Measurements from ENCODE around the gene IFT88.

IFT88 gene

DNA sequence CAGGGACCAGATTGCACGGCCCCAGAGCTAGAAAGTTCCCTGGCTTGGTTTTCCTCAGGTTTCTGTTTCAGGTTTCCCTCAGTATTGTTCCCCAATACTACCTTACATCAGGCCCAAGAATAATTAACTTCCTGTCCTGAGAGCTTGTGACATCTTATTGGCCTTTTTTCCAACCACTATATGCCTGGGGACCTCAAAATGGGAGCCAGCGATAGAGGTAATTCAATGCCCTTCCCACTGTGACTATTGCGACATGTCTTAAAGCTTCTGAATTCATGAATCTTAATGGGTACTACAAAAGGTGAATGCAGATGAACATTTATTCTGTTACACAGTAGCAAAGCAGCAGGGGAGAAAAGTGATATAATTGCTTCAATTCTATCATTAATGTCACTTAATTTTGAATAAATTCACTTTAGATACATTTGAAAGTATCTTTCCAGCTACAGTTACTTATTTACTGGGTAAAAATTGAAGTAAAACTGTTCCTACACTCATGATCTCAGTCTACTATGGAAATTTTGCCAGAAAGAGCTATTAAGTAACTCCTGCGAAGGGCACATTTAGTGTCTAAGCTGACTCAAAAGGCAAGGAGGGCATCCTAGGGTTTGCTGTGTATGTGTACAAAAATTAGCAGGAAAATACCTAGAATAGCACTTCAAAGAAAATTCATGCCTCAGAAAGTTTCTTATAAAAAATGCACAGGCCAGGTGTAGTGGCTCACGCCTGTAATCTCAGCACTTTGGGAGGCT lies 45.4 kb upstream of the IFT88 start:
- no peak for TF ChIP-seq TAF1 (IDR thresholded peaks at IDR 0.05; ENCODE audit: low read depth)
- no peak for TF ChIP-seq EP300 (IDR thresholded peaks at IDR 0.05; ENCODE audit: borderline replicate concordance)
- no peak for TF ChIP-seq NFIC (IDR thresholded peaks at IDR 0.05)
- TF ChIP-seq FOXM1 (IDR thresholded peaks at IDR 0.05; ENCODE audit: borderline replicate concordance, low read depth) = no peak
- 0 out of 2 replicates have a peak, but pooled peaks have one; percentile 52 for TF ChIP-seq CEBPB (IDR thresholded peaks at IDR 0.05)
- no peak for TF ChIP-seq TEAD4 (IDR thresholded peaks at IDR 0.05)
- TF ChIP-seq, protein P1, sequence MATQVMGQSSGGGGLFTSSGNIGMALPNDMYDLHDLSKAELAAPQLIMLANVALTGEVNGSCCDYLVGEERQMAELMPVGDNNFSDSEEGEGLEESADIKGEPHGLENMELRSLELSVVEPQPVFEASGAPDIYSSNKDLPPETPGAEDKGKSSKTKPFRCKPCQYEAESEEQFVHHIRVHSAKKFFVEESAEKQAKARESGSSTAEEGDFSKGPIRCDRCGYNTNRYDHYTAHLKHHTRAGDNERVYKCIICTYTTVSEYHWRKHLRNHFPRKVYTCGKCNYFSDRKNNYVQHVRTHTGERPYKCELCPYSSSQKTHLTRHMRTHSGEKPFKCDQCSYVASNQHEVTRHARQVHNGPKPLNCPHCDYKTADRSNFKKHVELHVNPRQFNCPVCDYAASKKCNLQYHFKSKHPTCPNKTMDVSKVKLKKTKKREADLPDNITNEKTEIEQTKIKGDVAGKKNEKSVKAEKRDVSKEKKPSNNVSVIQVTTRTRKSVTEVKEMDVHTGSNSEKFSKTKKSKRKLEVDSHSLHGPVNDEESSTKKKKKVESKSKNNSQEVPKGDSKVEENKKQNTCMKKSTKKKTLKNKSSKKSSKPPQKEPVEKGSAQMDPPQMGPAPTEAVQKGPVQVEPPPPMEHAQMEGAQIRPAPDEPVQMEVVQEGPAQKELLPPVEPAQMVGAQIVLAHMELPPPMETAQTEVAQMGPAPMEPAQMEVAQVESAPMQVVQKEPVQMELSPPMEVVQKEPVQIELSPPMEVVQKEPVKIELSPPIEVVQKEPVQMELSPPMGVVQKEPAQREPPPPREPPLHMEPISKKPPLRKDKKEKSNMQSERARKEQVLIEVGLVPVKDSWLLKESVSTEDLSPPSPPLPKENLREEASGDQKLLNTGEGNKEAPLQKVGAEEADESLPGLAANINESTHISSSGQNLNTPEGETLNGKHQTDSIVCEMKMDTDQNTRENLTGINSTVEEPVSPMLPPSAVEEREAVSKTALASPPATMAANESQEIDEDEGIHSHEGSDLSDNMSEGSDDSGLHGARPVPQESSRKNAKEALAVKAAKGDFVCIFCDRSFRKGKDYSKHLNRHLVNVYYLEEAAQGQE (IDR thresholded peaks at IDR 0.05; ENCODE audit: low read depth) = no peak
- TF ChIP-seq RAD21 (IDR thresholded peaks at IDR 0.05; ENCODE audit: low read depth) = no peak
- TF ChIP-seq ZBTB7A (IDR thresholded peaks at IDR 0.05; ENCODE audit: low read depth) = no peak

DNA sequence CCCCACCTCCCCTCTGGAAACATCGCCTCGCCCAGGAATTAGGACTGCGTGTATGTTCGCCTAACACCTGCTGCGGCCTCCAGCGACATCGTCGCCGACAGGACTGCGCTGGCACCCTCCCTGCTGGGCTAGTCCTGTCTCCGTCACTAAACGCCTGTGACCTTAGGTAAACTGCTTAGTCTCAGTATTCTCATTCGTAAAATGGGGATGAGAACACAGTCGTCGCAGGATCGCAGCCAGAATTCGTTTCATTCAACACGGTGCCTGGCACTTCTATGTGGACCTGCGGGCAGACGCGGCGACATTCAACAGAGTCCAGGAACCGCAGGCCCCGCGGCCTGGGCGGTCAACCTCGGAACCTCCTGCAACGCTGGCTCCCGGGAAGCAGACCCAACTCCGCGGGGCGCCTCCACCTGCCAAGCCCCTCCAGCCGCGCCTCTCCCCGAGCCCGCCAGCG lies 41.8 kb upstream of the IFT88 start:
- TF ChIP-seq, protein P1 (IDR thresholded peaks at IDR 0.05; ENCODE audit: low read depth) = no peak
- no peak for TF ChIP-seq EP300 (IDR thresholded peaks at IDR 0.05; ENCODE audit: borderline replicate concordance)
- no peak for TF ChIP-seq RAD21 (IDR thresholded peaks at IDR 0.05; ENCODE audit: low read depth)
- TF ChIP-seq TAF1 (IDR thresholded peaks at IDR 0.05; ENCODE audit: low read depth) = no peak; the same call in 1 of the 2 replicates
- no peak for TF ChIP-seq NFIC (IDR thresholded peaks at IDR 0.05)
- no peak for TF ChIP-seq EGR1 (IDR thresholded peaks at IDR 0.05)
- no peak for TF ChIP-seq TCF12 (IDR thresholded peaks at IDR 0.05; ENCODE audit: low read depth)
- no peak for TF ChIP-seq FOXM1 (IDR thresholded peaks at IDR 0.05; ENCODE audit: borderline replicate concordance, low read depth)
- TF ChIP-seq ZBTB7A (IDR thresholded peaks at IDR 0.05; ENCODE audit: low read depth) = no peak
- TF ChIP-seq CEBPB (IDR thresholded peaks at IDR 0.05) = no peak
- no peak for TF ChIP-seq CREB1 (IDR thresholded peaks at IDR 0.05; ENCODE audit: low read depth)
- TF ChIP-seq YY1 (IDR thresholded peaks at IDR 0.05; ENCODE audit: low read depth) = no peak
- TF ChIP-seq, protein P2, sequence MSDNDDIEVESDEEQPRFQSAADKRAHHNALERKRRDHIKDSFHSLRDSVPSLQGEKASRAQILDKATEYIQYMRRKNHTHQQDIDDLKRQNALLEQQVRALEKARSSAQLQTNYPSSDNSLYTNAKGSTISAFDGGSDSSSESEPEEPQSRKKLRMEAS (IDR thresholded peaks at IDR 0.05) = no peak

DNA sequence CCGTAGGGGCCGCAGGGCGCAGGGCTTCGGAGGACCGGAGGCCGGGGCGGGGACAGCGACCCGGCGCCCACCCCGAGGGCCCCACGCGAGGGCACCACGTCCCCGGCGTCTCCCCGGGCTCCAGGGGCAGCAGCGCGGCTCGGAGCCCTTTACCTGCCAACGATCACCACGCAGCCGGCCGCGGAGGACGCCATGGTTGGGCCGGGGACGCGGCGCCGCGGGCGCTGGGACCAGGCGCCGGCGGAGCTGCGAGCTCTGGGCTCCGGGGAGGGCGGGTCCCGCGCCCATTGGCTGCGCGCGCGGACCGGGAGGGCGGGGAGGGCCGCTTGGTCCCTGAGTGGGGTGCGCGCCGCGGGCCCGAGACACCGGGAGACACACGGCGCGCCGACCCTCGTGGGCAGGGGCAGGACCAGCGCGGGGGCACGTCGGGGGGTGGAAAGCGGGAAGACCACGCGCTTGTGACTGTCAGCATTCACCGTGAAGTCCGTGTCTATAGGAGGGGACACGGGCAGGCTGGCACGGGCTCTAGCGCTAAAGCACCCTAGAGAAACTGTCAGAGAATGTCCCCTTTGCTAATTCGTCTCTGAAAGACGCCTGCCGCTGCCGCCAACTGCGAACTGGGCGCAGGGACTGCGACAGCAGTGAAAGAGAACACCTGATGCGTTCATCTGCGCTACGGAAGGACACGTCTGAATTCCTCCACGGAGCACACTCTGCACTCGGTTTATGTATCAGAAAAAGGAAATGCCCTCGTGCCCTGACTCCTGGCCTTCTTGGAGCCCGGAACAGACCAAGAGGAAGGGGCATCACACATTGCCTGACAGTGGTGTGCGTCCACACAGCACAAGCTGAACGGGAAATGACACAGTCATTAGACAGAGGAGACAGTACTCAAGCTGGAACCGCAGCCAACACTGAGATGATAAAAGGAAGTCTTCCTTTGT lies 41.1 kb upstream of the IFT88 start, which contains the start of gene CRYL1:
Gene CRYL1, minus strand, starts transcription at position 257 of the 944 bp plus-strand sequence. Its CDS starts 63 bp downstream, at position 194.
- TF ChIP-seq EP300 (IDR thresholded peaks at IDR 0.05; ENCODE audit: borderline replicate concordance) = no peak
- TF ChIP-seq NFIC (IDR thresholded peaks at IDR 0.05) = 0 out of 2 replicates have a peak, but pooled peaks have one; percentile 3
- peak; percentile 63; the same call in 1 of the 2 replicates for TF ChIP-seq YY1 (IDR thresholded peaks at IDR 0.05; ENCODE audit: low read depth)
- TF ChIP-seq CREB1 (IDR thresholded peaks at IDR 0.05; ENCODE audit: low read depth) = no peak
- TF ChIP-seq EGR1 (IDR thresholded peaks at IDR 0.05) = no peak
- no peak for TF ChIP-seq CEBPB (IDR thresholded peaks at IDR 0.05)
- TF ChIP-seq ZBTB7A (IDR thresholded peaks at IDR 0.05; ENCODE audit: low read depth) = no peak
- TF ChIP-seq TCF12 (IDR thresholded peaks at IDR 0.05; ENCODE audit: low read depth) = 0 out of 2 replicates have a peak, but pooled peaks have one; percentile 11
- TF ChIP-seq, protein P3, sequence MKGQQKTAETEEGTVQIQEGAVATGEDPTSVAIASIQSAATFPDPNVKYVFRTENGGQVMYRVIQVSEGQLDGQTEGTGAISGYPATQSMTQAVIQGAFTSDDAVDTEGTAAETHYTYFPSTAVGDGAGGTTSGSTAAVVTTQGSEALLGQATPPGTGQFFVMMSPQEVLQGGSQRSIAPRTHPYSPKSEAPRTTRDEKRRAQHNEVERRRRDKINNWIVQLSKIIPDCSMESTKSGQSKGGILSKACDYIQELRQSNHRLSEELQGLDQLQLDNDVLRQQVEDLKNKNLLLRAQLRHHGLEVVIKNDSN (IDR thresholded peaks at IDR 0.05) = no peak
- no peak for TF ChIP-seq FOXM1 (IDR thresholded peaks at IDR 0.05; ENCODE audit: borderline replicate concordance, low read depth)
- TF ChIP-seq, protein P2 (IDR thresholded peaks at IDR 0.05) = peak; percentile 59
- TF ChIP-seq TAF1 (IDR thresholded peaks at IDR 0.05; ENCODE audit: low read depth) = peak; percentile 44; the same call in 1 of the 2 replicates
- 0 out of 2 replicates have a peak, but pooled peaks have one; percentile 8 for TF ChIP-seq TEAD4 (IDR thresholded peaks at IDR 0.05)
- TF ChIP-seq, protein P1 (IDR thresholded peaks at IDR 0.05; ENCODE audit: low read depth) = no peak
- no peak for TF ChIP-seq RAD21 (IDR thresholded peaks at IDR 0.05; ENCODE audit: low read depth)

All from Ishikawa (cell line).